Mesenchymal stem cell (in vitro differentiated cells and primary cell): ENCODE results near the gene TXNDC17.
A peak's percentile ranks its signal among the peaks of the same experiment; 100 is the strongest.
"Not testable (repeated sequence)": the region's sequence is repeated elsewhere in the genome, so short reads cannot be mapped to it uniquely, and the experiment has no call there.

Source experiments
- DNase-seq: peaks from one replicate; pipeline ENCODE4 v3.0.0-alpha.2; 2013
- H2AFZ ChIP-seq: one replicate; pipeline ENCODE4 v1.6.1; 2013; ENCODE audit warnings: low read depth, mild to moderate bottlenecking, control low read depth, inconsistent platforms, low read length, moderate library complexity
- H2AK5ac ChIP-seq: 2 replicates; pipeline ENCODE4 v1.6.1; 2013; ENCODE audit warnings: low read length, moderate library complexity, mild to moderate bottlenecking, inconsistent platforms; ENCODE audit not compliant: severe bottlenecking
- H2BK120ac ChIP-seq: one replicate; pipeline ENCODE4 v1.6.1; 2013; ENCODE audit warnings: low read depth, mild to moderate bottlenecking, inconsistent platforms, low read length, moderate library complexity
- H2BK12ac ChIP-seq, 2 experiments: one replicate each; pipeline ENCODE4 v1.6.1; 2013; ENCODE audit warnings: inconsistent platforms in 2 of 2, low read length in 2 of 2, mild to moderate bottlenecking in 2 of 2, moderate library complexity in 2 of 2, control low read depth in 1 of 2
- H2BK15ac ChIP-seq: one replicate; pipeline ENCODE4 v1.6.1; 2013; ENCODE audit warnings: mild to moderate bottlenecking, low read depth, inconsistent platforms; ENCODE audit not compliant: poor library complexity, severe bottlenecking
- H2BK5ac ChIP-seq: 2 replicates; pipeline ENCODE4 v1.6.1; 2013; ENCODE audit warnings: low read depth, mild to moderate bottlenecking, low read length, control low read depth, inconsistent platforms; ENCODE audit not compliant: poor library complexity, severe bottlenecking
- H3K14ac ChIP-seq, 2 experiments: one replicate each; pipeline ENCODE4 v1.6.1; 2013; ENCODE audit warnings: inconsistent platforms in 2 of 2, low read length in 2 of 2, control low read depth in 1 of 2, mild to moderate bottlenecking in 1 of 2, moderate library complexity in 1 of 2
- H3K18ac ChIP-seq, 2 experiments: one replicate each; pipeline ENCODE4 v1.6.1; 2013; ENCODE audit warnings: inconsistent platforms in 2 of 2, low read length in 2 of 2, control low read depth in 1 of 2, low read depth in 1 of 2, mild to moderate bottlenecking in 1 of 2
- H3K23ac ChIP-seq, 2 experiments: one replicate each; pipeline ENCODE4 v1.6.1; 2013; ENCODE audit warnings: inconsistent platforms in 2 of 2, low read length in 2 of 2, mild to moderate bottlenecking in 2 of 2, moderate library complexity in 2 of 2, control low read depth in 1 of 2
- H3K27ac ChIP-seq: 2 replicates; pipeline ENCODE4 v1.5.1; 2013; ENCODE audit warnings: mild to moderate bottlenecking, moderate library complexity, low read length, control low read depth, inconsistent platforms; ENCODE audit not compliant: poor library complexity, severe bottlenecking
- H3K27me3 ChIP-seq, 2 experiments: 2 replicates each; pipeline versions ENCODE4 v1.6.1 to v1.7.0; 2013; ENCODE audit warnings: low read length in 2 of 2, mild to moderate bottlenecking in 2 of 2, moderate library complexity in 2 of 2, control low read depth in 1 of 2, inconsistent platforms in 1 of 2; ENCODE audit not compliant: control insufficient read depth in 1 of 2, insufficient read depth in 1 of 2
- H3K36me3 ChIP-seq, 2 experiments: 2 replicates each; pipeline versions ENCODE4 v1.6.1 to v1.7.0; 2013; ENCODE audit warnings: low read length in 2 of 2, control low read depth in 1 of 2, inconsistent platforms in 1 of 2, low read depth in 1 of 2, mild to moderate bottlenecking in 1 of 2; ENCODE audit not compliant: insufficient read depth in 2 of 2, control insufficient read depth in 1 of 2
- H3K4ac ChIP-seq, 2 experiments: one replicate each; pipeline ENCODE4 v1.6.1; 2013; ENCODE audit warnings: inconsistent platforms in 2 of 2, low read length in 2 of 2, mild to moderate bottlenecking in 2 of 2, moderate library complexity in 2 of 2, control low read depth in 1 of 2, low read depth in 1 of 2
- H3K4me1 ChIP-seq: 2 replicates; pipeline ENCODE4 v1.6.1; 2013; ENCODE audit warnings: low read depth, low read length, control low read depth; ENCODE audit not compliant: control insufficient read depth, insufficient read depth
- H3K4me2 ChIP-seq: 2 replicates; pipeline ENCODE4 v1.6.1; 2013; ENCODE audit warnings: low read length, mild to moderate bottlenecking, inconsistent platforms; ENCODE audit not compliant: poor library complexity, severe bottlenecking
- H3K4me3 ChIP-seq, 2 experiments: 2 replicates each; pipeline versions ENCODE4 v1.5.1 to v1.7.0; 2013; ENCODE audit warnings: low read length in 2 of 2, mild to moderate bottlenecking in 2 of 2, control low read depth in 1 of 2, low read depth in 1 of 2; ENCODE audit not compliant: insufficient read depth in 1 of 2
- H3K79me1 ChIP-seq: replicated peaks from 2 replicates; pipeline ENCODE4 v1.6.1; 2013; ENCODE audit warnings: mild to moderate bottlenecking, control low read depth, low read length, inconsistent platforms; ENCODE audit not compliant: poor library complexity, severe bottlenecking
- H3K9ac ChIP-seq: 2 replicates; pipeline ENCODE4 v1.7.0; 2013; ENCODE audit warnings: mild to moderate bottlenecking, low read length, moderate library complexity
- H3K9me3 ChIP-seq: 2 replicates; pipeline ENCODE4 v1.7.0; 2013; ENCODE audit warnings: mild to moderate bottlenecking, low read length; ENCODE audit not compliant: control insufficient read depth
- H4K8ac ChIP-seq: one replicate; pipeline ENCODE4 v1.6.1; 2013; ENCODE audit warnings: inconsistent platforms, mild to moderate bottlenecking, low read length, moderate library complexity
- H4K91ac ChIP-seq: one replicate; pipeline ENCODE4 v1.6.1; 2013; ENCODE audit warnings: mild to moderate bottlenecking, low read length, inconsistent platforms
- WGBS: methylation state at CpG from one replicate; pipeline ENCODE4 v1.1.7; 2013; ENCODE audit warnings: mixed read lengths; 5-methylcytosine and 5-hydroxymethylcytosine counted together

Gene TXNDC17

GRCh38 chr17:6655732-6656361, 15.0 kb downstream of the TXNDC17 start:
- H2AK5ac ChIP-seq, DNase-seq, H4K8ac ChIP-seq, H3K18ac ChIP-seq, H3K27ac ChIP-seq, H2AFZ ChIP-seq, H4K91ac ChIP-seq, H2BK120ac ChIP-seq, H2BK12ac ChIP-seq, H3K4ac ChIP-seq, H2BK15ac ChIP-seq, H3K4me2 ChIP-seq, H2BK5ac ChIP-seq, H3K9me3 ChIP-seq, H3K14ac ChIP-seq, H3K36me3 ChIP-seq, H3K9ac ChIP-seq, H3K23ac ChIP-seq: not testable (repeated sequence)
- peaks cover 15% of the 10 kb centered on the region for H3K4me1 ChIP-seq
- H3K79me1 ChIP-seq: peaks cover 11% of the 10 kb centered on the region
- peaks cover 43 to 50% of the 10 kb centered on the region in 2 experiments for H3K27me3 ChIP-seq
- WGBS: 4% methylated on average over 16 of the region's 41 CpGs
- H3K4me3 ChIP-seq: peak overlapping the region in 1 of 2 experiments; percentile 51

- not testable (repeated sequence) for H2BK15ac ChIP-seq, H2AK5ac ChIP-seq, H3K27ac ChIP-seq, H3K9me3 ChIP-seq, H2BK120ac ChIP-seq, H3K18ac ChIP-seq, H2BK5ac ChIP-seq, DNase-seq, H3K4me2 ChIP-seq, H2BK12ac ChIP-seq, H3K4ac ChIP-seq, H3K9ac ChIP-seq, H3K4me3 ChIP-seq, H4K91ac ChIP-seq, H3K14ac ChIP-seq, H2AFZ ChIP-seq, H4K8ac ChIP-seq, H3K23ac ChIP-seq, H3K36me3 ChIP-seq, H3K79me1 ChIP-seq
- WGBS: 7% methylated on average over 33 of the region's 55 CpGs
- Histone ChIP-seq H3K27me3 (peaks cover 52 to 60% of the 10 kb centered on the region in 2 experiments), H3K4me1 (peaks cover 10% of the 10 kb centered on the region)
Observed at GRCh38 chr17:6656797-6657632, 16.2 kb downstream of the TXNDC17 start.

- Histone ChIP-seq H3K27ac (no peak overlapping the region), H4K8ac (no peak overlapping the region), H2AK5ac (no peak overlapping the region), H3K4me1 (peaks cover 9% of the 10 kb centered on the region), H3K18ac (no peak overlapping the region), H3K9me3 (no peaks in the 10 kb centered on the region), H3K4me2 (no peak overlapping the region), H3K27me3 (peaks cover 59 to 67% of the 10 kb centered on the region in 2 experiments), H2AFZ (no peak overlapping the region), H3K9ac (no peak overlapping the region), H4K91ac (no peak overlapping the region), H2BK120ac (no peak overlapping the region), H3K14ac (no peak overlapping the region), H2BK12ac (no peak overlapping the region), H3K4ac (no peak overlapping the region), H3K4me3 (no peak overlapping the region), H2BK15ac (no peak overlapping the region), H3K79me1 (peaks cover 4% of the 10 kb centered on the region), H3K23ac (no peak overlapping the region), H3K36me3 (no peaks in the 10 kb centered on the region), H2BK5ac (no peak overlapping the region)
- no peak for DNase-seq
- WGBS: 76% methylated on average over 15 of the region's 18 CpGs
Observed at GRCh38 chr17:6657633-6658287, 16.9 kb downstream of the TXNDC17 start.

- not testable (repeated sequence) for H2AK5ac ChIP-seq, H3K4me2 ChIP-seq, H3K4me3 ChIP-seq, H2AFZ ChIP-seq, H3K18ac ChIP-seq, H3K36me3 ChIP-seq, H3K9ac ChIP-seq, H3K14ac ChIP-seq, H3K9me3 ChIP-seq, H2BK120ac ChIP-seq, H3K23ac ChIP-seq, H3K27ac ChIP-seq, H4K8ac ChIP-seq, H2BK15ac ChIP-seq, DNase-seq, H4K91ac ChIP-seq, H3K4me1 ChIP-seq, H2BK12ac ChIP-seq, H3K4ac ChIP-seq, H2BK5ac ChIP-seq, H3K79me1 ChIP-seq
- peaks cover 59 to 69% of the 10 kb centered on the region in 2 experiments for H3K27me3 ChIP-seq
- WGBS: no CpG with 5 or more reads among the region's 5 CpGs
Observed at GRCh38 chr17:6658411-6658810, 17.6 kb downstream of the TXNDC17 start.
